ENCODE data around the gene CS. TPM values are rescaled to one million over a fixed set of nuclear protein-coding genes. Genes with fewer than 3 reads are reported as not detected.

CS gene
- total RNA-seq, 2 experiments from 2014 or later, result 139 to 145 TPM

GRCh38 chr12:56258820-56259183 is 41.3 kb downstream of the CS start:
- peak overlapping the region; percentile 77 for H3K27ac Mint-ChIP-seq
- peaks cover 32% of the 10 kb centered on the region for H3K36me3 ChIP-seq (ENCODE audit: insufficient read depth, low read length)
- H3K27me3 ChIP-seq (ENCODE audit: control insufficient read depth in 1 of 2, insufficient read depth in 2 of 2, low read length in 2 of 2), result no peaks in the 10 kb centered on the region
- no peak for TF ChIP-seq CTCF (IDR thresholded peaks at IDR 0.05)
- intact Hi-C loops (cut with DNase I, micrococcal nuclease), result loop anchor here (1.0 to 5.0 kb wide), 6 partner anchors 37 to 217 kb away; partner anchors contain the start of genes ZC3H10 (in 2 of the 2), NABP2 (in 1 of the 2), RNF41 (in 1 of the 2) and RPS26 (in 1 of the 2)
- DNase-seq, result no peak
- H3K9me3 Mint-ChIP-seq, result no peaks in the 10 kb centered on the region
- H3K27me3 Mint-ChIP-seq, result no peaks in the 10 kb centered on the region
- H3K9me3 ChIP-seq (ENCODE audit: control insufficient read depth in 1 of 2, insufficient read depth in 1 of 2, low read length in 2 of 2), result no peaks in the 10 kb centered on the region
- H3K4me3 ChIP-seq (ENCODE audit: low read length), result peak overlapping the region; percentile 96
- peak; percentile 16 for ATAC-seq (ENCODE audit: poor library complexity)
- peaks cover 20% of the 10 kb centered on the region for H3K4me1 Mint-ChIP-seq (ENCODE audit: low read depth)
- H3K4me3 Mint-ChIP-seq, result peak overlapping the region; percentile 98
- POLR2A ChIA-PET, result interaction anchor here (0.6 to 2.7 kb wide), 10 partner anchors 8 to 261 kb away, joined by 3 to 19 read pairs (median 6); partner anchors contain the start of genes CNPY2, COQ10A, PA2G4 and RNF41
- H3K27ac ChIP-seq (ENCODE audit: low read depth in 1 of 2, low read length in 2 of 2), result peak overlapping the region; percentile 31 to 58
- CTCF ChIA-PET, result interaction anchor here (0.8 to 1.7 kb wide), 16 partner anchors 8 to 151 kb away, joined by 3 to 20 read pairs (median 4); partner anchors contain the start of genes COQ10A, CS, PAN2 and RNF41
- peaks cover 27% of the 10 kb centered on the region for H3K4me1 ChIP-seq (ENCODE audit: insufficient read depth, low read length)
- peaks cover 26% of the 10 kb centered on the region for H3K36me3 Mint-ChIP-seq (ENCODE audit: low read depth)

GRCh38 chr12:56258068-56258819 is 41.9 kb downstream of the CS start, which contains the start of gene ANKRD52:
Gene ANKRD52 (minus strand): TSS chr12:56258384. CDS start chr12:56258269, 115 bp downstream.
- no peaks in the 10 kb centered on the region for H3K9me3 Mint-ChIP-seq

More at GRCh38 chr12:56258068-56258819, 41.9 kb downstream of the CS start, which contains the start of gene ANKRD52:
- Mint-ChIP-seq H3K27ac (peak within 1 kb of the TSS; percentile 77), H3K27me3 (no peaks in the 10 kb centered on the region), H3K4me1 (ENCODE audit: low read depth) (peaks cover 20% of the 10 kb centered on the region), H3K4me3 (peak within 1 kb of the TSS; percentile 98), H3K36me3 (ENCODE audit: low read depth) (peaks cover 31% of the 10 kb centered on the region)
- peaks cover 37% of the 10 kb centered on the region for H3K36me3 ChIP-seq (ENCODE audit: insufficient read depth, low read length)
- peak; percentile 94 for ATAC-seq (ENCODE audit: poor library complexity)
- peaks cover 27% of the 10 kb centered on the region for H3K4me1 ChIP-seq (ENCODE audit: insufficient read depth, low read length)
- H3K27me3 ChIP-seq (ENCODE audit: control insufficient read depth in 1 of 2, insufficient read depth in 2 of 2, low read length in 2 of 2), result no peaks in the 10 kb centered on the region
- peak; percentile 59 to 94 (median 75) for DNase-seq
- POLR2A ChIA-PET, result interaction anchor here (0.6 to 2.7 kb wide), 13 partner anchors 9 to 230 kb away, joined by 3 to 19 read pairs (median 4); partner anchors contain the start of genes CNPY2, COQ10A, GLS2 and PA2G4
- intact Hi-C loops (cut with DNase I, micrococcal nuclease), result loop anchor here (1.0 to 5.0 kb wide), 6 partner anchors 36 to 216 kb away; partner anchors contain the start of genes ZC3H10 (in 2 of the 2), NABP2 (in 1 of the 2), RNF41 (in 1 of the 2) and RPS26 (in 1 of the 2)
- CTCF ChIA-PET, result interaction anchor here (0.7 to 1.7 kb wide), 21 partner anchors 8 to 441 kb away, joined by 3 to 20 read pairs (median 4); partner anchors contain the start of genes COQ10A, CS, ESYT1 and ORMDL2
- peak within 1 kb of the TSS; percentile 96 for H3K4me3 ChIP-seq (ENCODE audit: low read length)
- TF ChIP-seq CTCF (IDR thresholded peaks at IDR 0.05), result peak; percentile 26
- peak within 1 kb of the TSS; percentile 31 to 58 for H3K27ac ChIP-seq (ENCODE audit: low read depth in 1 of 2, low read length in 2 of 2)
- H3K9me3 ChIP-seq (ENCODE audit: control insufficient read depth in 1 of 2, insufficient read depth in 1 of 2, low read length in 2 of 2), result no peaks in the 10 kb centered on the region

Measured in CD4-positive, alpha-beta T cell (primary cell).